GM12873 (cell line): ENCODE measurements around the gene SP3.
A peak's percentile ranks its signal among the peaks of the same experiment; 100 is the strongest.

Source experiments
- CTCF ChIP-seq: IDR thresholded peaks from 2 replicates; pipeline ENCODE4 v1.5.1; 2012; ENCODE audit warnings: low read depth, mild to moderate bottlenecking, moderate library complexity, low read length, control low read depth; ENCODE audit not compliant: insufficient read depth; ENCODE audit errors: missing control alignments

Gene SP3

GRCh38 chr2:173993459-173993858 is 28.3 kb upstream of the SP3 start:
- TF ChIP-seq CTCF: no peak

- no peak for TF ChIP-seq CTCF
Measured at GRCh38 chr2:173991856-173992588, 26.8 kb upstream of the SP3 start.

- TF ChIP-seq CTCF: no peak
Measured at GRCh38 chr2:173990970-173991819, 26.0 kb upstream of the SP3 start.

GRCh38 chr2:173990245-173990644 is 25.1 kb upstream of the SP3 start:
- no peak for TF ChIP-seq CTCF

GRCh38 chr2:173989884-173990215 is 24.7 kb upstream of the SP3 start:
- no peak for TF ChIP-seq CTCF

GRCh38 chr2:173989160-173989883 is 24.1 kb upstream of the SP3 start:
- peak; percentile 11 for TF ChIP-seq CTCF

- TF ChIP-seq CTCF: no peak
Measured at GRCh38 chr2:173986805-173987204, 21.6 kb upstream of the SP3 start.
